ENCODE data around the gene KIAA1217.
"Not testable (repeated sequence)": the region's sequence is repeated elsewhere in the genome, so short reads cannot be mapped to it uniquely, and the experiment has no call there.

Gene KIAA1217

GRCh38 chr10:24292304-24293293 is 83.7 kb downstream of the KIAA1217 start:
- no peak for DNase-seq

GRCh38 chr10:24299578-24300260 is 90.8 kb downstream of the KIAA1217 start:
- DNase-seq: no peak

GRCh38 chr10:24303522-24304310 is 94.8 kb downstream of the KIAA1217 start:
- no peak for DNase-seq

GRCh38 chr10:24305551-24306506 is 96.9 kb downstream of the KIAA1217 start:
- DNase-seq: no peak

- no peak for DNase-seq
Measured at GRCh38 chr10:24306507-24306875, 97.6 kb downstream of the KIAA1217 start.

GRCh38 chr10:24307116-24307515 is 98.2 kb downstream of the KIAA1217 start:
- DNase-seq: no peak

GRCh38 chr10:24307696-24308485 is 99.0 kb downstream of the KIAA1217 start:
- DNase-seq: no peak

- DNase-seq: no peak
Measured at GRCh38 chr10:24310104-24310503, 101.2 kb downstream of the KIAA1217 start.

- DNase-seq: no peak
Measured at GRCh38 chr10:24311888-24312287, 103.0 kb downstream of the KIAA1217 start.

GRCh38 chr10:24313283-24313682 is 104.3 kb downstream of the KIAA1217 start:
- DNase-seq: no peak

- DNase-seq: no peak
Measured at GRCh38 chr10:24315211-24315610, 106.3 kb downstream of the KIAA1217 start.

GRCh38 chr10:24318517-24318916 is 109.6 kb downstream of the KIAA1217 start:
- no peak for DNase-seq

GRCh38 chr10:24320373-24320772 is 111.4 kb downstream of the KIAA1217 start:
- no peak for DNase-seq

GRCh38 chr10:24324651-24325050 is 115.7 kb downstream of the KIAA1217 start:
- DNase-seq: no peak

- no peak for DNase-seq
Measured at GRCh38 chr10:24331457-24331856, 122.5 kb downstream of the KIAA1217 start.

- DNase-seq: no peak
Measured at GRCh38 chr10:24333736-24334135, 124.8 kb downstream of the KIAA1217 start.

- no peak for DNase-seq
Measured at GRCh38 chr10:24334279-24334939, 125.5 kb downstream of the KIAA1217 start.

GRCh38 chr10:24337723-24338122 is 128.8 kb downstream of the KIAA1217 start:
- not testable (repeated sequence) for DNase-seq

- no peak for DNase-seq
Measured at GRCh38 chr10:24339387-24339786, 130.4 kb downstream of the KIAA1217 start.

GRCh38 chr10:24340446-24340845 is 131.5 kb downstream of the KIAA1217 start:
- no peak for DNase-seq

- DNase-seq: no peak
Measured at GRCh38 chr10:24340883-24341282, 131.9 kb downstream of the KIAA1217 start.
